ENCODE data around the gene SCRN2.

The SCRN2 gene

DNA sequence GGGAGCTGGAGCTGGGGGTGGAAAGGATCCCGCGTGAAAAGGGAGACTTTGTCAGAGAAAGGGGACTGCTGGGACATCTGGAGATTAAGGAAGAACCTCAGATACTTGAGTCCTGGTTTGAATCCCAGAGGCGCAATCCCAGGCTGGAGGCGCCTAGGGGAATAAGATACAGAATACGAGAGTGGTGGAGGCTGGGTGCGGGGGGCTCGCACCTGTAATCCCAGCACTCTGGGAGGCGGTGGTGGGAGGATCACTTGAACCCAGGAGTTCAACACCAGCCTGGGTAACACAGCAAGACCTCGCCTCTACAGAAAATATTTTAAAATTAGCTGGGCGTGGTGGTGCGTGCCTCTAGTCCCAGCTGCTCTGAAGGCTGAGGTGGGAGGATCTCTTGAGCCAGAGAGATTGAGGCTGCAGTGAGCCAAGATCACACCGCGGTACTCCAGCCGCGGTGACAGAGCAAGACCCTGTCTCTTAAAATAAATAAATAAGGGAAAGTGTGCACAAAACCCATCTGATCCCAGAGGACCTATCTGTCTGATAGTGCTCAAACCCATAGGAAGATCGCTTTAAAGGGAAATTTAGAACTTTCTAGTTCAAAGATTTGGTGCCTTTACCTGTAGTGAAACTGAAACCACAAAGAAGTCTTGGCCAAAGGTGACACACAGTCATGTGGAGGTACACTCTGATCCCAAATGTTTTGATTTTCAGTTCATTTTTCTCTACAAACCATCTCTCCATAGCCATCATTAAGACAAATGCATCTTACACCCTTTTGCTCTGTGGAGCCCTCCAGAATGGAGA lies 617 bp upstream of the SCRN2 start:
- H3K4me3 Mint-ChIP-seq: peak overlapping the region; percentile 97
- ATAC-seq: no peak
- no peaks in the 10 kb centered on the region for H3K9me3 Mint-ChIP-seq
- peaks cover 29% of the 10 kb centered on the region for H3K4me1 Mint-ChIP-seq
- H3K27ac Mint-ChIP-seq: peak overlapping the region; percentile 98
- peaks cover 6% of the 10 kb centered on the region for H3K36me3 Mint-ChIP-seq
- no peak for DNase-seq (ENCODE audit: low spot score in 2 of 2)

DNA sequence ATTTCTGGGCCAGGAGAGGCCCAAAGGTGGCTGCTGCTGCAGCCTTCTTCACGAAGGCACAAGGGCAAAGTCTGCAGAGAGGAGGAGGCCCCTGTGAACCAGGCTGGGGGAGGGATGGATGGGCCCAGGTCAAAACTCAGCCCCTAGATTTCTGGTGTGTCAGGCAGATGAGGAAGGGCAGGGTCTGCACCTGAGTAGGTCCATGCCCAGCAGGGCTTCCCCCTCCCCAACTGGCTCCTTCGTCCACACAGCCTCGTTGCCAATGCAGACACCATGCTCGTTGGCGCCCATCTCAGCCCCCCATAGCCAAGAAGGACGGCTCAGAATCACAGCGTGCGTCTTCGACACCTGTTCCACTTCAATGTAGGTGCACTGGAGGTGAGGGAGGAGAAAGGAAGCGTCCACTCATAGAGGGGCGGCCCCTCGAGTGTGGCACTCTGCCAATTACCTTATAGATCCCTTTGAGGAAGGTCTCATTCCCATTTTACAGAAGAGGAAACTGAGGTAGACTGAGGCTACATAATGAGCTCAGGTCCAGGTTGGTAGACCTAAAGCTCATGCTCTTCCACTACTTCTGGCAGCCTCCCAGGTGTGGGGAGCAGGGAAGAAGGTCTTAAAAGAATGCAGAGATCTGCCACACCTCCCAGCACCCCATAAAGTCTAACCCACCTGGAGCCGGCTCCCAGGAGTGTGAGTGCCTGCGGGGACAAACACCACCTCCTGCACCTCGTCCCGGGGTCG lies 902 bp downstream of the SCRN2 start:
- H3K4me1 Mint-ChIP-seq: peaks cover 35% of the 10 kb centered on the region

DNA sequence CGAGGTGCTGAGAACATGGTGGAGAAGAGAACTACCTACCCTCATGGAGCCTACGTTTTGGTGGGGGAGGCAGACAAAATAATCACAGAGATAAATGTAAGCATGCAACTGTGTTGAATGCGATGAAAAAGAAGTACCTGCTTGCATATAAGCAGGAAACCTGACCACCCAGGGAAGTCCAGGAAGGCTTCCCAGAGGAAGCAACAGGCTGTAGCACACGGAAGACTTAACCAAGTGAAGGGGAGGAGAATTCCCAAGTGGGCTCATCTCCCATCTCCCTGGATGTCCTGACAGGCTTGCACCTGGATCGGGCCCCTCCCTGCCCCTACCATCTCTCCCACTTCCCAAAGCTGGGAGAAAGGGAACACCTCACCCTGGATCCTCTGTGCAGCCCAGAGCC lies 2.0 kb downstream of the SCRN2 start:
- Mint-ChIP-seq H3K4me1 (peaks cover 44% of the 10 kb centered on the region), H3K27ac (no peak overlapping the region), H3K9me3 (no peaks in the 10 kb centered on the region), H3K36me3 (peaks cover 6% of the 10 kb centered on the region), H3K4me3 (no peak overlapping the region)
- DNase-seq (ENCODE audit: low spot score in 2 of 2): no peak
- ATAC-seq: no peak

More for the DNA sequence above, 902 bp downstream of the SCRN2 start:
- DNase-seq (ENCODE audit: low spot score in 2 of 2) (no peak), ATAC-seq (no peak)
- H3K27ac Mint-ChIP-seq: peak overlapping the region; percentile 98
- no peaks in the 10 kb centered on the region for H3K9me3 Mint-ChIP-seq
- peak overlapping the region; percentile 97 for H3K4me3 Mint-ChIP-seq
- H3K36me3 Mint-ChIP-seq: peaks cover 6% of the 10 kb centered on the region

DNA sequence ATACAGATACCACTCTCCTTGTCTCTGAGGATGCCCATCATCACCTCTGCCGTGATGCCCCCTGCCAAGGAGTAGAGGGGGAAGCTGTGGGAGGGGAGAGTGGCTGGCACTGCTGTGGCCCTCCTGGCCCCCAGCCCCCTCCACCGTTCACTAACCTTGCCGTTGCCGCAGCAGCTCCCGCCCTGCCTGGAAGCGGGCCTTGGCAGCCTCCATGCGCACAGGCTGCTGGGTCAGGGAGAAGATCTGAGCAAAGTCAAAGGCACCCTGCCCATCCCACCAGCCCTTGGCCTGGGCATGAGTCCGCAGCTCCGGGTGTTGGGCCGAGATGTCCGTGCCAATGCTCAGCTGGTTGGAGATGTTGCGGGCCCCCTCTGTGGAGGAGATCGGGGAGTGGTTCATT lies 2.4 kb downstream of the SCRN2 start:
- DNase-seq (ENCODE audit: low spot score in 2 of 2) (no peak), ATAC-seq (no peak)
- Mint-ChIP-seq H3K36me3 (peaks cover 6% of the 10 kb centered on the region), H3K9me3 (no peaks in the 10 kb centered on the region), H3K4me3 (no peak overlapping the region), H3K4me1 (peaks cover 48% of the 10 kb centered on the region), H3K27ac (no peak overlapping the region)

DNA sequence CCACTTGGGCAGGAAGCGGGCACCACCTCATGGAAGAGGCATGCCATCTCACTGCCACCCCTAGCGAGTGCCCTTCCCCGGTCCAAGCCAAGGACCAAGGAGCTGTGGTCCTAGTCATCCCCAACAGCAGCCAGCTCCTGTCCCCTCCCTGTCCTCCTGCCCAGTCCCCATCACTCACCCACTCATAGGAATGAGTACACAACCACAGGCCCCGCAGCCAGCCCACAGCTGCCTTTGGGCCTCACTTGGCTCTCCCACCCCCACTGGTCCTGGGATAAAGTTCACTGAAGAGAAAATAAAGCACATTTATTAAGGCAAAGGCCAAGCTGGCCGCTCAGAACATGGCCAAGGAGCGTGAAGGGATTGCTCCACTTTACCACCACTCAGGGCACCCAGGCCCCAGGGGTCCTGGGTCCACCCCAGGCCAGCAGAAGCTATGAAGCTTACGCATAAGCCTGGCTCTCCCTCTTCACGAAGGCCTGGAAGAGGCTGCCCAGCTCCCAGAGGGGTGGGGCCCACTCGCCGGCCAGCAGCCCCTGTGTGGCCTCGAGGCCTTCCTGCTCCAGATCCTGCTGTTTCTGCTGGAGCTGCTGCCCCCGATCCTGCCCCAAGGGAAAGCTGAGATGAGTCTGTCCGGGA lies 3.6 kb downstream of the SCRN2 start:
- Mint-ChIP-seq H3K36me3 (peaks cover 6% of the 10 kb centered on the region), H3K27ac (peak overlapping the region; percentile 64), H3K4me1 (peaks cover 42% of the 10 kb centered on the region), H3K4me3 (no peak overlapping the region), H3K9me3 (no peaks in the 10 kb centered on the region)
- no peak for DNase-seq (ENCODE audit: low spot score in 2 of 2)
- no peak for ATAC-seq

DNA sequence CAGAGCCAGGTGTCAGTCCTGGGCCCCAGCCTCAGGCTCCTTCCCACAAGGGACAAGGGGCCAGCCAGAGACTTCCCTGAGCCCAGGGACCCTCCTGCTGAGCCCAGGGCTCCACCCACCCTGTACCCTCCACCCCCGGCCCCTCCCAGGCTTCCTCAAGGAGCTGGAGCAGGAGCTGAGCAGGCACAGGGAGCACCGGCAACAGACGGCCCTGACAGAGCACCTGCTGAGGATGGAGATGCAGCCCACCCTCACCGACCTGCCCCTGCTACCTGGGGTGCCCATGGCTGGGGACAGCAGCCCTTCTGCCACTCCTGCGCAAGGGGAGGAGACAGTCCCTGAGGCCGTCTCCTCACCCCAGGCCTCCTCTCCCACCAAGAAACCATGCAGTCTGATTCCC lies 4.5 kb downstream of the SCRN2 start:
- Mint-ChIP-seq H3K4me1 (peaks cover 51% of the 10 kb centered on the region), H3K36me3 (peaks cover 15% of the 10 kb centered on the region), H3K4me3 (no peak overlapping the region), H3K9me3 (no peaks in the 10 kb centered on the region), H3K27ac (no peak overlapping the region)
- ATAC-seq (no peak), DNase-seq (ENCODE audit: low spot score in 2 of 2) (no peak)

DNA sequence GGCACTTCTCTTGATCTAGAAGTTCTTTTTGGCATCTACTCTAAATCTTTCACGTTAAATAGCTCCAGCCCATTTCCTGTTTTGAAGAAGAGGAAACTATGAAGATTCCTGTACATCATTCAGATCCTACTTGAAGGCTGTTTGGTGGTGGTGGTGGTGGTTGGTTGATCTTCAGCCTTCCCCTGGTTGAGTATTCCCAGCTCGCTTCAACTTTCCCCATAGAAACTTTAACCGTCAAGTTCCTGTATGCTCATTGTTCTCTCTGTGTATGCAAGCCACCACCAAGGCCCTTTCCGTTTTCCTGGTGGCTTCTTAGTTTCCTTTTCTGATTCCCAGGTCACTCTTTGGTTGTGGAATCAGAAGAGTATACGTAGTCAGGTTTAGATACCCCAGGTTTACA lies 6.3 kb downstream of the SCRN2 start:
- no peak overlapping the region for H3K4me3 Mint-ChIP-seq
- DNase-seq (ENCODE audit: low spot score in 2 of 2) (no peak), ATAC-seq (no peak)
- peaks cover 26% of the 10 kb centered on the region for H3K36me3 Mint-ChIP-seq
- H3K27ac Mint-ChIP-seq: no peak overlapping the region
- no peaks in the 10 kb centered on the region for H3K9me3 Mint-ChIP-seq
- H3K4me1 Mint-ChIP-seq: peaks cover 50% of the 10 kb centered on the region

DNA sequence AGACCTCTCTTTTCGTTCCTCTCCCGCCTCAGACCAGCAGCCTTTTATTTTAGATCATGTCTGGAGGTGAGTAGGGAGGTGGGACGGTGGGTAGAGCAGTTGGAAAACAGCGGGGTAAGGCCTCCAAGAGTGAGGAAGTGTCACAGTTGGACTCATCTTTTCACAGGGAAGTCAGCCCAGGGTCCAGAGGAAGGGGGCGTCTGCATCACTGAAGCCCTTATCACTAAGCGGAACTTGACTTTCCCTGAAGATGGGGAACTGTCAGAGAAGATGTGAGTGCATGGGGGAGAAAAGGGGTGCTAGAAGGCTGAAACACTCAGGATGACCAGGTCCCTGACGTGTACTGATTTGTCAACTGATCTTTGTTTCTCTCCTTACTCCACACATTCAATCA lies 9.1 kb downstream of the SCRN2 start:
- Mint-ChIP-seq H3K4me3 (peak overlapping the region; percentile 85), H3K9me3 (no peaks in the 10 kb centered on the region), H3K36me3 (peaks cover 48% of the 10 kb centered on the region), H3K27ac (peak overlapping the region; percentile 95), H3K4me1 (peaks cover 62% of the 10 kb centered on the region)
- no peak for ATAC-seq
- DNase-seq (ENCODE audit: low spot score in 2 of 2): no peak

DNA sequence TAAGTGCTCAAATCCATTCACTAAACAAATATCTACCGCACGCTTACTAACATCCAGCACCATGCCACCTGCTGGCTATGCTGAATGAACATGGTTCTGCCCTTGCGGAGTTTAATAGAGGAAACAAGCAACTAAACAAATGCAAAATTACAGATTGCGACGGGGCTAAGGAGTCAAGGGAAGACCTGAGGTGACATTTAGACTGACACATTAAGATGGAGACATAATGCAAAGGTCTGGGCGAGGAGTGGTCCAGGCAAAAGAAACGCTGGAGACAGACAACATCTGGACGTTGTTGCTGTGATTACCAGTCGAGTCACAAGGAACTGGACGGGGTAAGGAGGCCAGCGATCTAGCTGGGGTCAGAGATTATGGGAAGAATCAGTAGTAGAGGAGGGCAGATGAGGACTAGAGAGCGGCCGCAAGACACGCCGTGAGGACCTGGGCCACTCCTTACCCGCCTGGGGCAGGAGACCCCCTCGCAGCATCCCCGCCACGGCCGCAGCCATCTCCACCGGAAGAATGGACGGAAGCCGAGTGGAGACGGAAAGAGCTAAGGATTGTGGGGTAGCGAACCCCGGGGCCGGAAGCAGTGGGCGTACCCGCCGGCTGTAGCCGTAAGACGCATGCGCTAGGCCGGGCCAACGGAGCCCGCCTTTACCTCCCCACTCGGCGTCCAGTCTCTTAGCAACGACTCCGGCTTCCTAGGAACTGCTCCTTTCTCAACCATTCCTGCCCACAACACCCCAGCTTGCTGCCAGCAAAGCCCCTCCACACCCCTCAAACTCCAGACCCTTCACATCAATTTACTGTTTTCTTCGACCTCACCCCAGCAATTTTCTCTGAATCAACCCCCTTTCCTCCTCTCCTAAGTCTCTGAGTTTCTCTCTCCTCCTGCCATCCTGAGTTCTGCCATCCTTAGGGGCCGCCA lies 9.8 kb downstream of the SCRN2 start, which contains the start of the genes LRRC46 and MRPL10:
Gene LRRC46, plus strand, starts transcription at position 668 of the 931 bp plus-strand sequence. CDS start 320 bp downstream, outside the sequence.
Gene MRPL10, minus strand, starts transcription at position 539 of the 931 bp plus-strand sequence. Its CDS starts 30 bp downstream, at position 509.
- peak; percentile 79 for ATAC-seq
- Mint-ChIP-seq H3K4me1 (peaks cover 66% of the 10 kb centered on the region), H3K36me3 (peaks cover 55% of the 10 kb centered on the region), H3K4me3 (peak within 1 kb of the TSS; percentile 85), H3K9me3 (no peaks in the 10 kb centered on the region), H3K27ac (peak within 1 kb of the TSS; percentile 95)
- DNase-seq (ENCODE audit: low spot score in 2 of 2): peak; percentile 87 to 97

DNA sequence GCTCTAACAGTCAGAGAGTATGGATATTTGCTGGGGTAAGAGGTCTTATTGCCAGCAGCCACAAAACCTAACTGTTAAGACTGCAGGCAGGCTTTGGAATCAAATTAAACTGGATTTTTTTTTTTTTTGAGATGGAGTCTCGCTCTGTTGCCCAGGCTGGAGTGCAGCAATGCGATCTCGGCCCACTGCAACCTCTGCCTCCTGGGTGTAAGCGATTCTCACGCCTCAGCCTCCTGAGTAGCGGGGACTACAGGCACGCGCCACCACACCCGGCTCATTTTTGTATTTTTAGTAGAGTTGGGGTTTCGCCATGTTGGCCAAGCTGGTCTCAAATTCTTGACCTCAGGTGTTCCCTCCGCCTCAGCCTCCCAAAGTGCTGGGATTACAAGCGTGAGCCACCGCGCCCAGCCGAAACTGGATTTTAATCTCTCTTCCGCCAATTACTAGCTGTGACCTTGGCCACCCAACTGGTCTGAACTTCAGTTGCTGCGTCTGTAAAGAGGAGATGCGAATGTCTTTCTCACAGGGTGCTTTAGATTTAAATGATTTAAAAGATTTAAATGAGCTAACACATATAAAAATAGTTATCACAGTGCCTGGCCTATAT lies 10.6 kb downstream of the SCRN2 start:
- DNase-seq (ENCODE audit: low spot score in 2 of 2) (no peak), ATAC-seq (peak; percentile 1)
- Mint-ChIP-seq H3K27ac (peak overlapping the region; percentile 95), H3K36me3 (peaks cover 62% of the 10 kb centered on the region), H3K4me3 (peak overlapping the region; percentile 85), H3K9me3 (no peaks in the 10 kb centered on the region), H3K4me1 (peaks cover 61% of the 10 kb centered on the region)

DNA sequence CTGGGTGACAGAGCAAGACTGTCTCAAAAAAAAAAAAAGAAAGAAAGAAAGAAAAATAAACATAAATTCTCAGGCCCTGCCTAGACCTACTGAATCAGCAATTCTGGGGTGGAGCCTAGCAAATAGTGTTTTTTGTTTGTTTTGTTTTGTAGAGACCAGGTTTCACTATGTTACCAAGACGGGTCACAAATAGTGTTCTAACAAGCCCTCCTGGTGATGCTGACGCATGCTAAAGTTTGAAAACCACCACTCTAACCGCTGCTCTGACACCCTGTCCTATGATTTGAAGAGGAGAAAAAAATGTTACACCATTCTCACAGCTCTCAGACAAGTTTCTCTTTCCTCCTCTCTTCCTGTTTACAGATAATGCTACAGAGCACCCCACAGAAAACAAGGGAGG lies 11.2 kb downstream of the SCRN2 start:
- ATAC-seq (peak; percentile 92), DNase-seq (ENCODE audit: low spot score in 2 of 2) (peak in 1 of 2 donors; percentile 77)
- Mint-ChIP-seq H3K4me3 (peak overlapping the region; percentile 85), H3K4me1 (peaks cover 58% of the 10 kb centered on the region), H3K9me3 (no peaks in the 10 kb centered on the region), H3K27ac (peak overlapping the region; percentile 95), H3K36me3 (peaks cover 69% of the 10 kb centered on the region)

DNA sequence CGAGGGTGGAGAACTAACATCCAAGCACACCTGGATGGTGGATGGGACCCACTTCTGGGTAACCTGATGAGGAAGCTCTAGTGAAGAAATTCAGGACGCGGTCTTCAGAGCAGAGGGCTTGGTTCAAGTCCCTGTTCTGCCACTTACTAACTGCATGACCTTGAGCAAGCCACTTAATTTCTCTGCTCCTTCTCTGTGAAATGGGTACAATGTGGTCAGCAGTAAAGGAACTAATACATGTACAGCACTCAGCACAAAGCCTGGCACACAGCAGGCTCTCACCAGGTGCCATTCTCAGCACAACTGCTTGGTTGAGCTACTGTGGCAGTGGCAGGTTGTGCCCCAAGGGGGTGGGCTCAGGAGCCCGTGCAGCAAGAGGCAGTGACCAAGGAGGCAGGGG lies 17.6 kb downstream of the SCRN2 start:
- no peak for ATAC-seq
- DNase-seq (ENCODE audit: low spot score in 2 of 2): no peak
- Mint-ChIP-seq H3K9me3 (no peaks in the 10 kb centered on the region), H3K4me1 (peaks cover 43% of the 10 kb centered on the region), H3K27ac (no peak overlapping the region), H3K4me3 (no peak overlapping the region), H3K36me3 (peaks cover 65% of the 10 kb centered on the region)

DNA sequence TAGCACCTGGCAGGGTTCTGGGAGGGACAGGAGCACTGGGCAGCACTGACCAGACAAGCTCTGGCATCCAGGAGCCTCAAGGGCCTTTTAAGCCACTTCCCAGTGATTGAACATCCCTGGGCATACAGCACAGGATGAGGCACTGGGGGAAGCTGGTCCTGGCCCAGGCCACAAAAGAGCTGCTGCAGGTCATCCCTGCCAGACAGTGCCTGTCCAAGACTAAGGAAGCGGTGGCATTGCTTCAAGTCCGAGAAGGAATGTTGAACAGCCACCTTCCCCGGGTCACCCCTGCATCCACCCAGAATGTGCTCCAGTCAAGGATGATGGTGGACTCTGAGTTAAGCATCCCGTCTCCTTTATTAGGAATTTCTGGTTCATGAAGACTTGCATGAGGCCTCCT lies 18.3 kb downstream of the SCRN2 start:
- no peak for DNase-seq (ENCODE audit: low spot score in 2 of 2)
- ATAC-seq: no peak
- Mint-ChIP-seq H3K4me1 (peaks cover 36% of the 10 kb centered on the region), H3K4me3 (peak overlapping the region; percentile 96), H3K36me3 (peaks cover 61% of the 10 kb centered on the region), H3K27ac (peak overlapping the region; percentile 96), H3K9me3 (no peaks in the 10 kb centered on the region)
